H1 (cell line): Measurements from ENCODE around the gene TNFRSF11A.

Experiments
- MAX ChIP-seq: IDR thresholded peaks from 2 replicates; pipeline ENCODE4 v1.6.1; 2012; ENCODE audit warnings: inconsistent platforms
- POLR2A ChIP-seq, 2 experiments: IDR thresholded peaks; 1 replicate in 1 of 2; 2 replicates in 1 of 2; pipeline ENCODE4 v1.6.1; 2011; ENCODE audit warnings: low read depth in 2 of 2, low read length in 2 of 2, mild to moderate bottlenecking in 2 of 2; ENCODE audit errors: control extremely low read depth in 1 of 2
- POLR2AphosphoS5 ChIP-seq: IDR thresholded peaks from 2 replicates; pipeline ENCODE4 v1.6.1; 2011; ENCODE audit warnings: low read depth, low read length
- RAD21 ChIP-seq, 2 experiments: IDR thresholded peaks in 1 of 2; conservative IDR thresholded peaks in 1 of 2; 2 replicates each; pipeline ENCODE4 v1.6.1; 2011; ENCODE audit warnings: low read depth in 2 of 2, low read length in 2 of 2, improper control_type of control experiment in 1 of 2, inconsistent platforms in 1 of 2, mild to moderate bottlenecking in 1 of 2, moderate library complexity in 1 of 2
- SIN3A ChIP-seq, 2 experiments: IDR thresholded peaks in 1 of 2; conservative IDR thresholded peaks in 1 of 2; 2 replicates each; pipeline ENCODE4 v1.6.1; 2011 to 2012; ENCODE audit warnings: low read length in 2 of 2, improper control_type of control experiment in 1 of 2, low read depth in 1 of 2, mild to moderate bottlenecking in 1 of 2
- SIX5 ChIP-seq: IDR thresholded peaks from 2 replicates; pipeline ENCODE4 v1.6.1; 2011; ENCODE audit warnings: mild to moderate bottlenecking, low read depth, low read length
- SP1 ChIP-seq: IDR thresholded peaks from 2 replicates; pipeline ENCODE4 v1.6.1; 2011; ENCODE audit warnings: low read depth, low read length
- SRF ChIP-seq: IDR thresholded peaks from 2 replicates; pipeline ENCODE4 v1.6.1; 2011; ENCODE audit warnings: mild to moderate bottlenecking, low read depth, low read length, moderate library complexity
- SUZ12 ChIP-seq: fragments of 200-600 bp; sonication (generic); IDR thresholded peaks from 2 replicates; pipeline ENCODE4 v1.6.1; 2012; ENCODE audit warnings: mild to moderate bottlenecking, inconsistent platforms, low read length, moderate library complexity, mixed read lengths
- TAF7 ChIP-seq: optimal IDR thresholded peaks from 2 replicates; pipeline ENCODE3; 2011; ENCODE audit warnings: low read depth, mild to moderate bottlenecking, inconsistent platforms, low read length, moderate library complexity, borderline replicate concordance
- USF2 ChIP-seq: IDR thresholded peaks from 2 replicates; pipeline ENCODE4 v1.6.1; 2011; ENCODE audit warnings: low read length, improper control_type of control experiment
- YY1 ChIP-seq: IDR thresholded peaks from 2 replicates; pipeline ENCODE4 v1.6.1; 2011; ENCODE audit warnings: low read depth, mild to moderate bottlenecking, low read length
- TF ChIP-seq, protein P1 (sequence below), 3 experiments: IDR thresholded peaks; 1 replicate in 2 of 3; 2 replicates in 1 of 3; pipeline versions ENCODE4 v1.5.1 to v1.6.1; 2011; ENCODE audit warnings: low read length in 3 of 3, mild to moderate bottlenecking in 3 of 3, inconsistent platforms in 2 of 3, low read depth in 1 of 3, moderate library complexity in 1 of 3; ENCODE audit not compliant: insufficient read depth in 1 of 3; ENCODE audit errors: control extremely low read depth in 1 of 3

DNA sequence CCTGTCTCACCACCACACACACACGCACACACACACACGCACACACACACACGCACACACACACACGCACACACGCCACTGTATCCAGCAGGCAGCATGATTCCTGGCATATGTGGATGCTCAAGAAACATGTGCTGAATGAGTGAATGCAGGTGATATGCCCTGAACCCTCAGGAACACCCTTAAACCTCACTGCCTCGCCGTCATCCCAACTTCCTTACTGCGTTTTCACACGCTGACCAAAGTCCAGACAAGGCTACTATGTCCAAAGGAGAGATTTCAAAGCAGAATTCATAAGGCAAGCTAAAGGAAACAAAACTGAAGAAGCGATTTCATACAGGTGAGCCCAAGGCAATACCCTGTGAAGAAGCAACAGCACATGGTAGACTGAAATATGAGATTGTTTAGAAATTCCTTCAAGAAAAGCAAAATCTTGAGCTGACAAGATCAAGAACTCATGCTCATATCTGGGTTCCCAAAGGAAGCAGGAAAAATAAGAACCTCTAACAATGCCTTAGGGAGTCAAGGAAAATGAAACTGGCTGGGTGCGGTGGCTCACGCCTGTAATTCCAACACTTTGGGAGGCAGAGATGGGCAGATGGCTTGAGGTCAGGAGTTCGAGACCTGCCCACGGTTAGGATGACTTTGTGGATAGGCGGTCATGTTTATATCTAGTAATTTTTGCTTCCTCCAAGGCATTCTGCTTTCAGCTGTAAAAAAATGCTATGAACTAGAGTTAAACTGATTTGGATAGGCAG, 69.1 kb downstream of the TNFRSF11A start:
- TF ChIP-seq SUZ12 (no peak), TAF7 (no peak), POLR2A (IDR thresholded peaks at IDR 0.05; ENCODE audit: control extremely low read depth in 1 of 2, low read depth in 2 of 2, low read length in 2 of 2) (no peak), SRF (no peak), POLR2AphosphoS5 (no peak), RAD21 (IDR thresholded peaks at IDR 0.05 in 1 of 2, conservative IDR thresholded peaks at IDR 0.05 in 1 of 2; ENCODE audit: low read depth in 2 of 2, low read length in 2 of 2) (no peak), MAX (no peak), SIX5 (no peak), USF2 (no peak), SIN3A (conservative IDR thresholded peaks at IDR 0.05 in 1 of 2, IDR thresholded peaks at IDR 0.05 in 1 of 2; ENCODE audit: low read depth in 1 of 2, low read length in 2 of 2) (no peak), YY1 (no peak), SP1 (no peak)
- TF ChIP-seq, protein P1, sequence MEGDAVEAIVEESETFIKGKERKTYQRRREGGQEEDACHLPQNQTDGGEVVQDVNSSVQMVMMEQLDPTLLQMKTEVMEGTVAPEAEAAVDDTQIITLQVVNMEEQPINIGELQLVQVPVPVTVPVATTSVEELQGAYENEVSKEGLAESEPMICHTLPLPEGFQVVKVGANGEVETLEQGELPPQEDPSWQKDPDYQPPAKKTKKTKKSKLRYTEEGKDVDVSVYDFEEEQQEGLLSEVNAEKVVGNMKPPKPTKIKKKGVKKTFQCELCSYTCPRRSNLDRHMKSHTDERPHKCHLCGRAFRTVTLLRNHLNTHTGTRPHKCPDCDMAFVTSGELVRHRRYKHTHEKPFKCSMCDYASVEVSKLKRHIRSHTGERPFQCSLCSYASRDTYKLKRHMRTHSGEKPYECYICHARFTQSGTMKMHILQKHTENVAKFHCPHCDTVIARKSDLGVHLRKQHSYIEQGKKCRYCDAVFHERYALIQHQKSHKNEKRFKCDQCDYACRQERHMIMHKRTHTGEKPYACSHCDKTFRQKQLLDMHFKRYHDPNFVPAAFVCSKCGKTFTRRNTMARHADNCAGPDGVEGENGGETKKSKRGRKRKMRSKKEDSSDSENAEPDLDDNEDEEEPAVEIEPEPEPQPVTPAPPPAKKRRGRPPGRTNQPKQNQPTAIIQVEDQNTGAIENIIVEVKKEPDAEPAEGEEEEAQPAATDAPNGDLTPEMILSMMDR (IDR thresholded peaks at IDR 0.05; ENCODE audit: control extremely low read depth in 1 of 3, insufficient read depth in 1 of 3, low read depth in 1 of 3, low read length in 3 of 3) = no peak
